GM19467 (cell line): Measurements from ENCODE around the gene GABRB1.

Experiments
- ATAC-seq: cut with Tn5 transposase; IDR thresholded peaks from one replicate; pipeline ENCODE4 v1.9.1; 2021; ENCODE audit warnings: mild to moderate bottlenecking, moderate library complexity; ENCODE audit not compliant: unreplicated experiment

GABRB1 gene

GRCh38 chr4:47045261-47045660 lies 13.9 kb downstream of the GABRB1 start:
- ATAC-seq: no peak

DNA sequence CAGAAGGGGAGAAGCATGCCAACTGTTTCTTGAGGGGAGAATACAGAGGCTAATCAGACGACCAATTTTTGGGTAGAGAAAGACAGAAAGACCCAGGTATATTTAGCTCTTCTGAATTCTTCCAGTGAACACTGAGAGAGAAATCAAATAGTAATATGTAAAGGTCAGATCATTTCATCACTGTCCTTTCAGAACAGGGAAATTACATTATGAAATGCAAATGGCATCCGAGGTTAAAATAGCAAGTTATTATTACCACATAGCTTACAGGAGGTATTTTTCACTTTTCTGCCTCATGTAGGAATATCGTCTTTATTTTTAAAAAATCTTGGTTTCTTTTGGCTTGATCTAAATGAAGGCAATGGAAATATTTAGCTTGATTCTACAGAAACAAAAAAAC lies 18.0 kb downstream of the GABRB1 start:
- no peak for ATAC-seq

DNA sequence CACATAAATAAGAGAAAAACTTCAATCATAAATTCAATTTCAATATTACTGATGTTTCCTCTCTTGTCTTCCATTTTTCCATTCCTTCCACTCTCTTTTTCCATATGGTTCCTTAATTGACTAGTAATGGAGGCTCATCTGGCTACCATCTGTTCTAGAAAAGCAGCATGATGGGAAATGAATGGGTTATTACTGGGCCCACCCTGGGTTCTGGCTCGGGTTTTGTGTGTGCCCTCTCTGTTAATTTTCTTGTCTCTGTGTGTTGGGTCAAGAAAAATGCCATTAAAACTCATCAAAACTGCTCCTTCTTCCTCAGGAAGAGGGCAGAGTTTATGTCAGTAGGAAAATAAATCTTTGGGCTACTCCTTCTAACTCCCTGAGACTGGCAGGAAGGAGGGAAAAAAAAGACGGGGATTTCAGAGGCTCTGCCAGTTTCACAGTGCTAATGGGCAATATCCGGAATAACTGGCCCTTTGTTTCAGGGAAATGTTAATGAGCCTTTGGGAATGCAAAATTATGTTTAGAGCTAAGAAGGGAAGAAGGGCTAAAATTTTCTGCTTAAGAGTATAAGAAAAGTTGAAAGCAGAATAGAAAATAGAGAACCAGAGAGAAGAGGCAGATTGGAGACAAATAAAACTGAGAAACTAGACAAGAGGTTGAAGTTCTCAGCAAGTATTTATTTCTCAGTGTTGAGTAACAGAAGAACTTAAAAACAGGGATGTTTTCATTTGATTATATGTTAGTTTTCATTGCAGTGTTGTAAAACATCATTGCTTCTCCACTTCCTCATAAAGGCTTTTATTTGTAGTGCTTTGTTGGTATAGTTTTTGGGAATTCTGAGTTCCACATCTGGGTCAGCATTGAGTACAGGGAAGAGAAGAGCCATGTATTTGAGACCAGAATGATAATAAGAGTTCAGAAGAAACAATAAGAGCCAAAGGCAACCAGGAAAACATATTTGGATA lies 19.7 kb downstream of the GABRB1 start:
- no peak for ATAC-seq

DNA sequence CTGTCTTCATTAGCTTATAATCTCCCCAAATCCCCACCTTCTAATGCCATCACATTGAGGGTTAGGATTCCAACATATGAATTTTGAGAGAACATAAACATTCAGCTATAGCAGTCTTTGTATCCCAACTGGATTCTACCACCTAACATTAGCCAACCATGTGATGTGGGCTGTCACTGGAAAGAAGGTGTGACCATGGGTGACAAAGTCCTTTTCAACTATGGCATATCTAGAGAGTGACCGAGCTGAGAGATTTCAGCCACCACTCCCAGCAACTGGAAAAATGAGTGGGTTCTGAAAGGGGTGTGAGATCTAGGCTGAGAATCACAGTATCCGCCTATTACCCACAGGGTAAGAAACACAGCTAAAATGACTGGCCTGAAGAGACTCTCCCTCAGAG lies 22.1 kb downstream of the GABRB1 start:
- no peak for ATAC-seq

GRCh38 chr4:47054130-47054529 lies 22.8 kb downstream of the GABRB1 start:
- ATAC-seq: no peak

GRCh38 chr4:47057991-47058390 lies 26.6 kb downstream of the GABRB1 start:
- ATAC-seq: no peak

DNA sequence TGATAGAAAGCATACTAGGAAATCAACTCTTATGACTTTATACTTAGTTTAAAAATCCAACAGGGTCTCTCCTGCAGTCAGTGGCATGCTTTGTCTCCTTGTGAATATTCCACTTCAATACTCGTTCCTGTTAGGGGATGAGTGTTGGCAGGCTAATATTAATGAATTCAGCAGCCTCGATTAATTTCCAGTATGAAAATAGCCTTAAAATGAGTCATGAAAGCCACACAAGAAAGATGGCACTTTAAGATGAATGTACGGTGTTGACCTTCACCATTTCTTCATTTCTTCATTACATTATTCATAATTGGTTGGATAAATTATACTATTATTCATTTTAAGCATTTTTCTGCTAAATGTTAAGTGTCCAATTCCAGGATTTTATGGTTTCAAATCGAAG lies 29.2 kb downstream of the GABRB1 start:
- no peak for ATAC-seq

- ATAC-seq: no peak
Observed at GRCh38 chr4:47061435-47061834, 30.1 kb downstream of the GABRB1 start.

- no peak for ATAC-seq
Observed at GRCh38 chr4:47065051-47065481, 33.7 kb downstream of the GABRB1 start.

GRCh38 chr4:47068986-47069385 lies 37.6 kb downstream of the GABRB1 start:
- no peak for ATAC-seq

GRCh38 chr4:47071901-47072341 lies 40.6 kb downstream of the GABRB1 start:
- ATAC-seq: no peak

- ATAC-seq: no peak
Observed at GRCh38 chr4:47073647-47074046, 42.3 kb downstream of the GABRB1 start.

GRCh38 chr4:47074816-47075215 lies 43.4 kb downstream of the GABRB1 start:
- ATAC-seq: no peak

GRCh38 chr4:47075262-47075661 lies 43.9 kb downstream of the GABRB1 start:
- ATAC-seq: no peak

DNA sequence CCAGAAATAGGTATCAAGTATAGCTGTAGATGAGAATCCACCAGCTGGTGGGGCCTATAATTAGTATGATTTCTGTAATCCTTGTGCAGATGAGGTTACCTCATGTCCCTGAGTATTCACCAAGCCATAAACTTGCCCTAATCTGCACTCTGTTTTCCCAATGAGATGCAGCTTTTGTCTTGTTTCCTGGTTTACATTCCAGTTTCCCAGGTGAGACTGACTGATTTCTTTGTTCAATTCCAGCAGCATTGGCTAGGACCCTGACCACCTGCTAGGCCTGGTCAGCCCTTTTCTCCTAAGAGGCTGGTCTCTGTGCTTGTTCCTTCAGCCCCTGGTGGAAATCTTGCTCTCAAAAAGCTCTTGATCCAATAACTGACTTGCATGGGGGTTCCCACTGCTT lies 44.6 kb downstream of the GABRB1 start:
- no peak for ATAC-seq

- no peak for ATAC-seq
Observed at GRCh38 chr4:47084111-47084510, 52.7 kb downstream of the GABRB1 start.

GRCh38 chr4:47084795-47085194 lies 53.4 kb downstream of the GABRB1 start:
- no peak for ATAC-seq

- no peak for ATAC-seq
Observed at GRCh38 chr4:47088298-47088697, 56.9 kb downstream of the GABRB1 start.

GRCh38 chr4:47095884-47096283 lies 64.5 kb downstream of the GABRB1 start:
- ATAC-seq: no peak

DNA sequence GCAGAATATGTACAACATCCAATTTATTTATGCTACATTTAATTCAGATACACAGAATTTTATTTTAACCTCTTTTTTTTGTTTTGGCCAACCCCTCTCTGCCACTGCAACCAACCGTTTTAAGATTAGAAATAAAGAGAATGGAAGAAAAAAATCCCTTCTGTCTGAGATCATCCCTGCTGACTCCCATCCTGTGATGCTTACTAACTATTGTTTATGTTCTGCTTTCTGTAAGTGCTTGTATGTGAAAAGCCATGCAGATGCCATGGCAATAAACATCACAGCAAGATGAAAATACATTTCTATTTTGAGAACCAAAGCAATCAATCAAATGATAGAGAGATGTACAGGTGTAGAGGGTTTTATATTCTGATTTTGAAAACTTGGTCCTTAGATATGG lies 70.1 kb downstream of the GABRB1 start:
- no peak for ATAC-seq

DNA sequence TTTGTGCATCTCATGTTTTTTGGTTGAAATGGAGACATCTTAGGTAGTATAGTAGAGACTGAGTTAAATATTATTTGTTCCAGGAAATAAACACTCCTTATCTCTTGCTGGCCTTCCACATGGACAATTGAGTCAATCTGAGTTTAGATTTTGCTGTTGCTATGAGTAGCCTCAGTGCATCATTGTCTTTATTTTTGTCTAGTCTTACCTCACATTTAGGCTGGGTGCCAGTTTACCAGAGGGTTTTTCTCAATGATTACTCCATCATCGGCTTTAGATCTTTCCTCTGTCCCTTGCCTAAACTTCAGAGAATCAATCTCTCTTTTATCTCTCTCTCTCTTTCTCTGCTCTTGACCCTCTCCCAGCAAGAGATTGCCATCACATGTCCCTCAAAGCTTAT lies 73.6 kb downstream of the GABRB1 start:
- no peak for ATAC-seq

DNA sequence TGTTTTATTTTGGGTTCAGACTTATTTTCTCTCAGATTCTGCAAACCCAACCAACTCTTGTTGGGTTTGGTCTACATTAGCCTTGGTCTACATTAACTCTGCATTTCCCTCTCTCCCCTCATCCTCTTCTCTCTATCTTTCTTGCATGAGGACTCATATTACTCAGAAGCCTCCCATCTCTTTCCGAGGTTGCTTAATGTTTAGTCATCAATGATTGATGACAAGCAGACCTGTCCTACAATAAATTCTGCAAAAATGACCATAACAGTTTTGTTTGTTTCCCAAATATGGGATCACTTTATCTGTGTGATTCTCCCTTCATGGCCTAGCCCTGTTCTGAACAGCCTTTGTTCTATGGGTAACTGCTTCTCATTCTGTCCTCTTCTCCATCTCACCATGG lies 75.2 kb downstream of the GABRB1 start:
- no peak for ATAC-seq

- no peak for ATAC-seq
Observed at GRCh38 chr4:47109379-47109778, 78.0 kb downstream of the GABRB1 start.
